Fibroblast of lung (primary cell): ENCODE measurements around the gene OCSTAMP. TPM values are rescaled to one million over a fixed set of nuclear protein-coding genes. Genes with fewer than 3 reads are reported as not detected.

ENCODE experiments used
- DNase-seq, 2 donors: peaks; one replicate each; pipeline versions ENCODE4 v3.0.0 to v3.0.0-alpha.2; 2010; ENCODE audit warnings: low read depth in 2 of 2
- H2AFZ ChIP-seq: 2 replicates; pipeline ENCODE4 v1.5.1; 2012; ENCODE audit warnings: low read length, control low read depth, inconsistent platforms
- H3K27ac ChIP-seq: 2 replicates; pipeline ENCODE4 v1.5.1; 2011; ENCODE audit warnings: low read length, control low read depth; ENCODE audit not compliant: insufficient read depth
- H3K27me3 ChIP-seq: 2 replicates; pipeline ENCODE4 v1.5.1; 2011; ENCODE audit warnings: mild to moderate bottlenecking, low read length; ENCODE audit not compliant: control insufficient read depth, insufficient read depth
- H3K36me3 ChIP-seq: 2 replicates; pipeline ENCODE4 v1.5.1; 2011; ENCODE audit warnings: low read length; ENCODE audit not compliant: control insufficient read depth, insufficient read depth
- H3K4me1 ChIP-seq: 2 replicates; pipeline ENCODE4 v1.5.1; 2011; ENCODE audit warnings: low read length; ENCODE audit not compliant: control insufficient read depth, insufficient read depth; ENCODE audit errors: extremely low read depth
- H3K4me2 ChIP-seq: 2 replicates; pipeline ENCODE4 v1.5.1; 2011; ENCODE audit warnings: low read length, control low read depth; ENCODE audit not compliant: insufficient read depth; ENCODE audit errors: extremely low read depth
- H3K4me3 ChIP-seq, 4 experiments: fragments of 200-600 bp in 1 of 4; sonication (generic) in 1 of 4; replicated peaks in 1 of 4; 2 replicates each; pipeline ENCODE4 v1.5.1; 2011 to 2016; ENCODE audit warnings: low read length in 4 of 4, low read depth in 3 of 4, mild to moderate bottlenecking in 3 of 4, control low read depth in 2 of 4, inconsistent platforms in 1 of 4, mixed read lengths in 1 of 4; ENCODE audit not compliant: insufficient read depth in 1 of 4; ENCODE audit errors: control extremely low read depth in 1 of 4
- H3K79me2 ChIP-seq: 2 replicates; pipeline ENCODE4 v1.5.1; 2012; ENCODE audit warnings: mild to moderate bottlenecking, low read length, inconsistent platforms; ENCODE audit not compliant: control insufficient read depth, insufficient read depth
- H3K9ac ChIP-seq: 2 replicates; pipeline ENCODE4 v1.5.1; 2011; ENCODE audit warnings: mild to moderate bottlenecking, low read length, control low read depth; ENCODE audit not compliant: insufficient read depth
- H3K9me3 ChIP-seq: 2 replicates; pipeline ENCODE4 v1.5.1; 2012; ENCODE audit warnings: low read depth, low read length; ENCODE audit not compliant: control insufficient read depth, insufficient read depth
- H4K20me1 ChIP-seq: 2 replicates; pipeline ENCODE4 v1.5.1; 2011; ENCODE audit warnings: low read length; ENCODE audit not compliant: control insufficient read depth, insufficient read depth; ENCODE audit errors: extremely low read depth
- CTCF ChIP-seq, 2 donors: IDR thresholded peaks in 1 of 2; conservative IDR thresholded peaks in 1 of 2; 1 replicate in 1 of 2; 2 replicates in 1 of 2; pipeline ENCODE4 v1.5.1; 2011 to 2012; ENCODE audit warnings: low read length in 2 of 2, control low read depth in 1 of 2, inconsistent platforms in 1 of 2, low read depth in 1 of 2, mild to moderate bottlenecking in 1 of 2
- EZH2 ChIP-seq: IDR thresholded peaks from 2 replicates; pipeline ENCODE4 v1.5.1; 2012; ENCODE audit warnings: low read length, control low read depth, mild to moderate bottlenecking; ENCODE audit errors: missing control alignments
- polyA plus RNA-seq, 2 donors: library from polyadenylated mRNA; depleted of rRNA in 1 of 2; stranded (reverse) in 1 of 2; unstranded in 1 of 2; fragments of >200 nt; gene quantifications; 2 replicates each; pipeline ENCODE4 v1.2.1, GENCODE V29; 2011 to 2012; ENCODE audit warnings: missing spikeins in 1 of 2
- total RNA-seq: library from RNA; depleted of rRNA; stranded (reverse); fragments of >200 nt; gene quantifications from 2 replicates; pipeline ENCODE4 v1.2.1, GENCODE V29; 2014

Gene OCSTAMP
- total and polyA plus RNA-seq, 2 donors (not counting 1 experiment from before 2014, with no cell fraction given) = not detected

DNA sequence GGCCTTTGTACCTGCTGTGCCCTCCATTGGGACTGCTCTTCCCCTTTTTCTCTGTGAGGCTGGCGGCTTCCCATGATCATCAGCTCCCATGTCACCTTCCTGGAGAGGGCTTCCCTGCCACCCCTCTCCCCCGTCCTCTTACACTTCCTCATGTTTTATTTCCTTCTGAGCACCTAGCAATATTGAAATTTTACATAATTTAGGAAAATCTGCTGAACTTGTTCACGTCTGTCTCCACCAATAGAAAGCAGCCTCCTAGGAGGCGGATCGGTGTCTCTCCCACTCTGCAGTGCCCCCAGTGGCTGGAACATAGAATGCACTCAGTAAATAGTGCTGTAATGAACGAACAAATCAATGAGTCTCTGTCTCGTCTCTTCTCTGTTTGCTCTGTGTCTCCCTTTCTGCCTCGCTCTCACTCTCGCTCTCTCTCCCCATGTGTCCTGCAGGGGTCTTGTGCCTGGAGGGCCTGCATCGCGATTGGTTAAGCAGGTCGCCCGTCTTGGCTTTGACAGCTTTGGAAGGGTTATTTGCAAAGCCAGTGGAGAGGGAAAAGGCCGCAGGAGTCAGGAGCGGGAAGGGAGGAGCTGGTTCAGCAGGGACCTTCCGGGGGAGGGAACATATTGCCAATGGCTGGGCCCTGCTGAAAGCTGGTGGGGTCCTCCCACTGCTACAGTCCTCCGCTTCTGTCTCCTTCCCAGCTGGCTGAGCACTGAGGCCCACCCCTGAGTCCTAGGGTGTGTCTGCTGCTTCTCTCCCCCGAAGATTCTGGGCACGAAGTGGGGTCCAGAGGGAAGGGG, 12.1 kb upstream of the OCSTAMP start:
- H3K4me2 ChIP-seq = peak overlapping the region; percentile 81
- no peaks in the 10 kb centered on the region for H3K27me3 ChIP-seq
- no peak overlapping the region for H3K27ac ChIP-seq
- peak; percentile 38 to 71 for DNase-seq
- H2AFZ ChIP-seq = peak overlapping the region; percentile 90
- TF ChIP-seq CTCF (conservative IDR thresholded peaks at IDR 0.05 in 1 of 2, IDR thresholded peaks at IDR 0.05 in 1 of 2; ENCODE audit: low read depth in 1 of 2, low read length in 2 of 2) (peak; percentile 78 to 94), EZH2 (no peak)
- H3K4me1 ChIP-seq = no peaks in the 10 kb centered on the region
- H3K36me3 ChIP-seq = no peaks in the 10 kb centered on the region
- no peaks in the 10 kb centered on the region for H3K79me2 ChIP-seq
- peak overlapping the region in 3 of 4 experiments; percentile 29 to 50 (median 37) for H3K4me3 ChIP-seq
- H3K9me3 ChIP-seq = no peaks in the 10 kb centered on the region
- no peak overlapping the region for H3K9ac ChIP-seq
- no peaks in the 10 kb centered on the region for H4K20me1 ChIP-seq

GRCh38 chr20:46562009-46562372, 11.5 kb upstream of the OCSTAMP start:
- Histone ChIP-seq H2AFZ (peak overlapping the region; percentile 55), H3K4me3 (peak overlapping the region in 1 of 4 experiments; percentile 14)
- no peak for TF ChIP-seq CTCF (conservative IDR thresholded peaks at IDR 0.05 in 1 of 2, IDR thresholded peaks at IDR 0.05 in 1 of 2; ENCODE audit: low read depth in 1 of 2, low read length in 2 of 2)
- TF ChIP-seq EZH2 = no peak

GRCh38 chr20:46559685-46560440, 9.4 kb upstream of the OCSTAMP start:
- no peak for TF ChIP-seq CTCF (conservative IDR thresholded peaks at IDR 0.05 in 1 of 2, IDR thresholded peaks at IDR 0.05 in 1 of 2; ENCODE audit: low read depth in 1 of 2, low read length in 2 of 2)
- TF ChIP-seq EZH2 = no peak
- H3K27ac ChIP-seq = no peak overlapping the region

More at GRCh38 chr20:46562009-46562372, 11.5 kb upstream of the OCSTAMP start:
- H3K27me3 ChIP-seq = no peaks in the 10 kb centered on the region
- no peak for DNase-seq
- no peaks in the 10 kb centered on the region for H3K9me3 ChIP-seq
- no peak overlapping the region for H3K27ac ChIP-seq
- no peak overlapping the region for H3K9ac ChIP-seq
- H3K4me2 ChIP-seq = peak overlapping the region; percentile 81
- H3K36me3 ChIP-seq = no peaks in the 10 kb centered on the region
- no peaks in the 10 kb centered on the region for H4K20me1 ChIP-seq
- H3K4me1 ChIP-seq = no peaks in the 10 kb centered on the region
- no peaks in the 10 kb centered on the region for H3K79me2 ChIP-seq

More at GRCh38 chr20:46559685-46560440, 9.4 kb upstream of the OCSTAMP start:
- Histone ChIP-seq H4K20me1 (no peaks in the 10 kb centered on the region), H3K4me2 (no peak overlapping the region), H3K4me1 (no peaks in the 10 kb centered on the region), H3K27me3 (no peaks in the 10 kb centered on the region), H3K9me3 (no peaks in the 10 kb centered on the region), H3K9ac (no peak overlapping the region), H3K4me3 (no peak overlapping the region), H3K79me2 (no peaks in the 10 kb centered on the region), H3K36me3 (no peaks in the 10 kb centered on the region), H2AFZ (no peak overlapping the region)
- DNase-seq = no peak
